ENCODE data around the gene APOA4. TPM values are rescaled to one million over a fixed set of nuclear protein-coding genes. Genes with fewer than 3 reads are reported as not detected.
A peak's percentile ranks its signal among the peaks of the same experiment; 100 is the strongest.

Gene APOA4
- not detected for total RNA-seq
- long read RNA-seq, partial matches to known transcripts = 0 of 1 reads
- long read RNA-seq, other reads (novel, unspliced or antisense) = 0 of 1 reads

DNA sequence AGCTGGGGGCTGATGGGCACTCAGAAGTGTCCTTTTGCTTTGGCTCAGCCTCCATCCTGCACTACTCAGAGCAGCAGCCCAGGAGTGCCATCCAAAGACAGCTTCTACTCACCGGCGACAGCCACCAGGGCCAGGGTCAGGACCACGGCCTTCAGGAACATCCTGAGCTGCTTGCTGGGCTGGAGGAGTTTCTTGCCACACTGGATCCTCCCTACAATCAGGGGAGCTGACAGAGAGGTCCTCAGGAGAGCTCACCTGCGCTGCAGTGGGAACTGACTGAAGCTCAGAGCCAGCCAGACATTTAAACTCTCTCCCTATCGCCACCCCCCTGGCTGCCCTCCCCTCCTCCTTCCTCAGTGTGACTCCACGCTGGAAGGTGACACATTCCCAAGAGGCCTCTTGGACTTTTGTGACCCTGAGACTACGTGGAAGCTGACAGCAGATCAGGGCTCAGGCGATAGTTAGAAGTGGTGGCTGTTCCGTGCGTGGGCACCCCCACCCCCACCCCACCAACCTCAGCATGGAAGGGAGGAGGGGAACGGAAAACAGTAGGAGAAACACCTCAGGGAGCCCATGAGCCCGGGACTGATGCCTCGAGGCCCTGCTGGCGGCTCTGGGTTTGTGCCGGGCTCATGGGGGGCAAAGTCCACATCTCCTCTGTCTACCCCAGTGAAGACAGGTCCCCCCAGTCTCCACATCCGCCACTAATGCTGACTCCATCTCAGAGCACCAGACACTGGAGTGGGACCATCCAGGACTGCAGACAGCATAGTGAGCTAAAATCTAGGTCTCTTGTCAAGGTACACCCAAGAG is at the start of gene APOA4:
Gene APOA4, minus strand, starts transcription at position 274 of the 813 bp plus-strand sequence. Its CDS starts 113 bp downstream, at position 161.
- intact Hi-C loops (cut with DNase I) = no loop called here
- ATAC-seq (ENCODE audit: poor library complexity) (no peak), DNase-seq (no peak)

DNA sequence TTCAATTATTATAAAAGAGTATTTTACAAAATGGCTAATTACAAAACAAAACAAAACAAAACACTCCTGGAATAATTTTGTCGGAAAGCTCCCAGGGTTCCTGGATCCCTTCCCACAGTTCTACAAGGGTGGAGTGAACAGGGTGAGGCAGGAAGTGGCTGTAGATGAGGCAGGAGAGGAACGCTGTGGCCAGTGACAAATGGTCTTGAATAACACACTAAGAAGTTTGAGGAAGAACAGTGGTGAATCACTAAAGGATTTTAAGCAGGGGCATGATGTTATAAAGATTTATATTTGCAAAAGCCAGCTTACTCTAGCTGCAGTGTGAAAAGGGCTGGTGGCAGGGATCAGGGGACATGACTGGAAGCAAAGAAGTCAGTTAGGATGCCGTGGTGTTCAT is 48.1 kb upstream of the APOA4 start:
- no peak for ATAC-seq (ENCODE audit: poor library complexity)
- no peak for DNase-seq
- intact Hi-C loops (cut with DNase I) = no loop called here

DNA sequence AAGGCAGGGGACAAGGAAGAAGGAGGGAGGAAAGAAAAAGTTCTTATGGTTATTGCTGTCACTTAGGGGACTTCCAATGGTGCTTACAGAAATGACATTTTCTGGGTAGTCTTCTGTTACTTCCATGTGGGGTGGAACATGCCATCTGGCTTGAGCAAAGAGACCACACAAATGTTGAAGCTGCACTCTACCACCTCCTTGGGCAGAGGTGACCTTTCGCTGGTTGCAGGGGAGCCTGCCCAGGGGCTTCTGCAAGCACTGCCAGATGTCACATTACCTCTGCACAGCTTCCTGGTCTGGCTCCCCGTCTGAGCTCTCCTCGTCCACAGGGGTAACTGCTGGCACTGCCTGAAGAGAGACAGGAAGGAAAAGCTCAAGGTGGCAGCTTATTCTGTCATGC is 47.0 kb upstream of the APOA4 start:
- intact Hi-C loops (cut with DNase I) = no loop called here
- no peak for ATAC-seq (ENCODE audit: poor library complexity)
- no peak for DNase-seq

DNA sequence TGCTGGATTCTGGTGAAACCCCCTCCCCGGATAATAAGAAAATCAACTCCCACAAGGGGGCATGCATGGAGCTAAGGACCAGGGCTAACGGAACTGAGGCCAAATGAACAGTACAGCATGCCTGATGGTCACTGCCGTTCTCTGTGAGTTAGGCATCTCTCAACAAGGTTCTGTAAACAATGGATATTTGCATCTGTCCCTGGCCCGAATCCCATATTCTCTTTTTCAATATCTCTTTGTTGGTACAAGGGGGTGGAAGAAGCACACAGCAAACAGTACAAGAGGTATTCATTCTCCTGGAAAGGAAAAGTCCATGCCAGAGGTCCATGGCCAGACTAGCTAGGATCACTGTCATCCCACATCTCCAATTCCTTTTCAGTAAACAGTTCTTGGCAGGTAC is 46.5 kb upstream of the APOA4 start:
- intact Hi-C loops (cut with DNase I) = no loop called here
- DNase-seq (no peak), ATAC-seq (ENCODE audit: poor library complexity) (no peak)

DNA sequence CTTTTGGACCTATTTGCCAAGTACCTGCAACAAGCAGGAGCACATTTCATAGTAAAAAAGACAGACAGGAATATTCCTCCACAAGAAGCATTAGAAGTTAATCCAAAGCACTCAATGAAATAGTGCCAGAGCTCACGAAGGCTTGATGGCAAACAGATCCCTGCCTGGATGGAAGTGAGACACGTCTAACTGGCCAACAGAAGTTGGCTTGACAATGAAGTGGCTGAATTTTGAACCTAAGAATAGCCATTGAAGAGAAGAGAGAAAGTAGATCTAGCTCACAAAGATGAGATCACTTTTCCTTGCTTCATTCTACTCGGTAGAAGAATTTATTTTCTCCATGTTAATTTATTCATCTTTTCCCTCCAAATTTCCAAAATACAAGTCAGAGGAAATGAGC is 45.0 kb upstream of the APOA4 start:
- DNase-seq (no peak), ATAC-seq (ENCODE audit: poor library complexity) (peak; percentile 70)
- intact Hi-C loops (cut with DNase I) = no loop called here

DNA sequence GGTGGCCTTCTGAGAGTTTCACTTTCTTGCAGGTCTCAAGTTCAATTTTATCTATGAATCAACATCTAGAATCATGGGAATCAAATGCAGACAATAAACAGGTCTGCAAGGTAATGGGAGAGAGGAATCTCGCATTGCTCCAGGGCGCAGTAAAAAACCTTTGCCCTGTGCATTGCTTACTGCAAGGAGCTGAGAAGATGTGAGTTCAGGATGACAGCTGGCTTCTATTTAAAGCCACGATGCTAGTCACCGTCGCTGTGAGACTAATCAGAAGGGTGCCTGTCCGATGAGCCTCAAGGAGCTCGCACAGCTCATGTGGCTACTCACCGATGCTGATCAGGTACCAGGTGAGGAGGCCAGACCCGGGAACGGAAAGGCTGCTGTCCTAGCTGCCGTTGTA is 44.5 kb upstream of the APOA4 start:
- peak; percentile 14 for ATAC-seq (ENCODE audit: poor library complexity)
- intact Hi-C loops (cut with DNase I) = no loop called here
- no peak for DNase-seq

DNA sequence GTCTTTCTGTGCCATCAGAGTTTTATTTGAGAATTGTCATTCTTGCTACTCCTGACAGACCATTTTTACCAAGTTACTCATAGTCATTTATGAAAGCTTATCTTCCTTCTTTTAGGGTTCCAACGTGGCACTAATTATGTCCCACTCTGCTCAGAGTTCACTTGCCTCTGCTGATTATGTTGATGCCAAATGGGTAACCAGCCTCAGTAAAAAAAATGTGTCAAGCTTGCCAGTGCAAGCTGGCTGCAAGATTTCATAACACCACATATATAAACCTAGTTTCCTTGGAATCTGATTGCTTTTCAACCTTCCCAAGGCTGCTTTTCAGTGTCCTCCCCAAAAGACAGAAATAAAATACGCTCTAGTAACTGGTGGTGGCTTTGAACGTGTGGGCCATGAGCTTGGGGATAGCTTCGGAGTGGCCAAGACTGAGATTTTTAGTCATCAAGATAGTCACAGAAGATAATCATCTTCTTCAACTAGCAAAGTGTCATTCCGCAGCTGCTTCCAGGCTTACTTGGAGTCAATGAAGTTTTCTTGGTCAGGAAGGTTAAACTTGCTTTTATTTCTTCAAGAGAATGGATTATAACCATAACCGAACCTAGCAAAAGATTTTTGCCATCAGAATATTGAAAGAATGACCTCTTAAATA is 43.8 kb upstream of the APOA4 start:
- intact Hi-C loops (cut with DNase I) = no loop called here
- ATAC-seq (ENCODE audit: poor library complexity) (peak; percentile 73), DNase-seq (no peak)

DNA sequence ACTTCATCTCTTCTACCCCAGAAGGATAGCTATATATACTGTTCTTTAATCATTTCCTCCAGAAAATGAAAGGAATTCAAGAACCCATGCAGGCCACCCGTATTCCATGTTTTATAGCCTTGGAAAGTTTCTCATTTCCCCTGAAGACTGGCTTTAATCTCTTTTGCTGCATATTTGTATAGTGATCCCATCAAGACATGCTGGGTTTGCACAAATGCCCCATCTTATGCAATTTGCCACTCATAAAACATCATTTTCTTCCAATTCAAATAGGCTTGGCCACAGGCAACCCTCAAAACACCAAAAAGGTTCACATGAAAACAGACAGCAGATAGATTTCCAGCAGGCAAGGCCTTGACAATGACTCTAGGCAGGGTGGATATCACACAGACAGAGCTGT is 42.6 kb upstream of the APOA4 start:
- intact Hi-C loops (cut with DNase I) = no loop called here
- ATAC-seq (ENCODE audit: poor library complexity) (no peak), DNase-seq (no peak)

DNA sequence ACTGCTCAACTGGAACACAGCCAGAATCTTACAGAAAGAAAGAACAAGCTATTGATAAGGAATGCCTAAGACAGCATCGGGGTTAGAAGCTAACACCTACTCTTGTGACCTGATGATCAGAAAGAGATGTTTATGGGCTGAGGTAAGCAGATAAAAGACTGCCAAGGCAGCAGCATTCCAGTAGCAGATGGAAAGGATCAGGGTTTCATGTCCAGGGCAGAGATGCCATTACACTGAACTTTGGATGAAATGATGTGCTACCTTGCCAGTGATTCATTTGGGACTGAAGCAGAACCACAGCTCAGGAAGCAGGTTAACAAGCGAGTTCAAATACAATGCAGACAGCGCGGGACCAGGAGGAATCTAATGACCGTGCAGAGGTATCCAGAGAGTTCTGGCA is 41.4 kb upstream of the APOA4 start:
- intact Hi-C loops (cut with DNase I) = no loop called here
- DNase-seq = no peak
- ATAC-seq (ENCODE audit: poor library complexity) = no peak

DNA sequence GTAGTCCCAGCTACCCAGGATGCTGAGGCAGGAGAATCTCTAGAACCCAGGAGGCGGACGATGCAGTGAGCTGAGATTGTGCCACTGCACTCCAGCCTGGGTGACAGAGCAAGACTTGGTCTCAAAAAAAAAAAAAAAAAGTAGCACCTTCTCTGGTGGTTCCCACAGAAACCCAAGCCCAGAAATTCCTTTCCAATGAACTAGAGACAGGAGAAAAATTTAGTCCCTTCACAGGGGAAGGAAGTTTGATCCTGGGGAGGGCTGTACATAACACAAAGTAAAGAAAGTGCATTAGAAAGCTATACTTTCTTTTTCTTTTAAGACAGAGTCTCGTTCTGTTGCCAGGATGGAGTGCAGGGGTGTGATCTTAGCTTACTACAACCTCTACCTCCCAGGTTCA is 39.8 kb upstream of the APOA4 start:
- intact Hi-C loops (cut with DNase I) = no loop called here
- DNase-seq (no peak), ATAC-seq (ENCODE audit: poor library complexity) (no peak)

DNA sequence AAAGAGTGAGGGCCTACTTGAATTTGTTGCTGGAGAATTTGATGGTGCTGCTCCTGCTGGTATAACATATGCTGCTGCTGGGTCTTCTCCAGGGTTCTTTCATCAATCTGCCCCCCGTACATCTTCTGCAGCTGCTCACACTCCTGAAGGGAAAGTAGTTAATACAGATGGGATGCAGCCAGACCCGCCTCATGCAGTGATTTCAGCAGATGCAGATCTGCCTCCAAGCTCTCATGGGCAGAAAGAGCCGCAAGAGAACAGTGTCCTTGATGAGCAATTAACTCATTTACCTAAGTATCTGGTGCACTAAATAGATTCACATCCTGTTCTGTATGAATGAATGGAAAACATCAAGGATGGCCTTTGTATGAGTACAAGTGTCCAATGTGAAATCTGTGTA is 39.1 kb upstream of the APOA4 start:
- ATAC-seq (ENCODE audit: poor library complexity) = no peak
- no peak for DNase-seq
- intact Hi-C loops (cut with DNase I) = no loop called here

DNA sequence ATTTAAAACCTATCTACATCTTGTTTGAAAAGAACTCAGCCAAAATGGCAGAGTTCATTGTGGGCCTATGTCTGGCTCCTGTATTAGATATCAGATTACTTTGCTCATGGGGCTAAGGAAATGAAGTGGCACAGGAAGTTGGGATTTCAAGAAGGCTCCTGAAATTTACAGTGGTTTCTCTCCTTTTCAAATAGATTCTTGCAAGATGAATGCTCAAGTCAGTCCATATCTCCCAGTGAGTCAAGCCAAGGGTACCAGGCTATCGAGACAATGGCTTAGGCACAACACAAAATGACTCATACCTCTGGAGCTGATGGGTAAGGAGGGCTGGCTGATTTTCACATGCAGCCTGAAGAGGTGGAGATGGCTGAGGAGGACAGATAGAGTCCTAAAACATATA is 38.4 kb upstream of the APOA4 start:
- DNase-seq (no peak), ATAC-seq (ENCODE audit: poor library complexity) (no peak)
- intact Hi-C loops (cut with DNase I) = no loop called here

DNA sequence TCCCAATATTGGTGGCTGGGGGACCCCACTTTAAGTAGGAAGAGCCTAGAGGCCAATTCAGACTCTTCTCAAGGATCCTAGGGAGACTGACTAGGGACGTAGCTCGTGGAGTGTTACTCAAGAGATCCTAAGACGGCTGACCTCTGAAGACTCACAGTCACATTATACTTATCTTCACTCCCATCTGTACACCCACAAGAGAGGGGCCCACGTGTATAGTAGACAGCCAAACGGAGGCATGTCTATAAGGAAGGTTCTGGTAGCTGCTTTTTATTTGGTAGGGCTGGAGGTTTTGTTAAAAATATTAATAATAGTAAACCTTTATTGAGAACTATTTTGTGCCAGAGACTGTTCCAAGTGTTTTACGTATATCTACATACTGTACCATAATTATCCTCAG is 37.2 kb upstream of the APOA4 start:
- ATAC-seq (ENCODE audit: poor library complexity) (no peak), DNase-seq (no peak)
- intact Hi-C loops (cut with DNase I) = no loop called here

DNA sequence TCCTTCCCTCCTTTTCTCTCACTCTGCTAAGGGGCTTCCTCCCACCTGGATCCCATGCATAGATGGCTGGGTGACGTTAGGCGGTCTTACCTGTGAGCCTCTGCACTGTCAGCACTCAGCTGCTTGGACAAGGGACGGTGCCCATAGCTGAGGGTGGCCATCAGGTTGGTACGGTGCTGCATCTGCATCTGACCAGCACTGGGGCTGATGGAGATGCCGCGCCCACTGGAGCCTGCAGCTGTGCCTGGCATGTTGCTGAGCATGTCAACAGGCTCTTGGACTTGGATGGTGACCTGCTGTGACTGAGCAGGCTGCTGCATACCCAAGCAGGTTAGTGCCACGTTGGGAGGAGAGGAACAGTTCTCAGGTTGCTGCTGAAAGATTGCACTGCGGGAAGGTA is 36.1 kb upstream of the APOA4 start:
- ATAC-seq (ENCODE audit: poor library complexity) (no peak), DNase-seq (no peak)
- intact Hi-C loops (cut with DNase I) = no loop called here

DNA sequence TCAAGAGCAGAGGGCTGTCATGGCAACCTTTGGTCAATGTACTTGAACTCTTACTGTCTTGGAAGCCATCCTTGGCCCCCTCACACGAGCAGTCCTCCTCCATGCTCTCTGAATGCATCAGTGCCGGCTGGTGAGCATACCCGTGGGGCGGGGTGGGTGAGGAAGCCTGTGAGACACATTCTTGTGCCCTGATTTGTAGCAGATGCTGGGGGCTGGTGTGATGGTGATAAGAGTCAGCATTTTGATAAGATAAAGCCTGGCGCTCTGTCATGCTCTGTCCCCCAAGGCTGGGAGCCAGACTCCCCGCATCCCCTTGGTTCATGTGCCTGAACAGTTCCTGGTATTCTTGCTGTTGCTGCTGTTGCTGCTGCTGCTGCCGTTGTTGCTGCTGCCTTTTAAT is 34.8 kb upstream of the APOA4 start:
- DNase-seq = no peak
- intact Hi-C loops (cut with DNase I) = no loop called here
- no peak for ATAC-seq (ENCODE audit: poor library complexity)

DNA sequence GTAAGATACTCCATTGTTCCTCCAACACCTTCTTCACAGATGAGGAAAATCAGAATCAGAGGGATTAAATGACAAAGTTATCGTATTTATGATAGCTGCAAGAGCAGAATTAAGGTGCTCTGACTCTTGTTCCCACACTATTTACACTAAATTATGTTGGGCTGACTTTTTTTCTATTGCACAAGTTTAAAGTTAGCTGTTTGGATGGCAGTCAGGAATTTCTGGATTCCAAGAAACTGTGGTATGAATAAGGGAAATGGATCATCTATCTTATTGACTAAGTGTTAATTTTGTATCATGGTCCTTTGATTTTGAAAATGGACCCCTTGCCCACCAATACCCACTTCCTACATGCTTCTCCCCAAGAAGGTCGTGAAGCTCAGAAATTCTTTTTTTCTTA is 34.2 kb upstream of the APOA4 start:
- DNase-seq (no peak), ATAC-seq (ENCODE audit: poor library complexity) (no peak)
- intact Hi-C loops (cut with DNase I) = no loop called here

DNA sequence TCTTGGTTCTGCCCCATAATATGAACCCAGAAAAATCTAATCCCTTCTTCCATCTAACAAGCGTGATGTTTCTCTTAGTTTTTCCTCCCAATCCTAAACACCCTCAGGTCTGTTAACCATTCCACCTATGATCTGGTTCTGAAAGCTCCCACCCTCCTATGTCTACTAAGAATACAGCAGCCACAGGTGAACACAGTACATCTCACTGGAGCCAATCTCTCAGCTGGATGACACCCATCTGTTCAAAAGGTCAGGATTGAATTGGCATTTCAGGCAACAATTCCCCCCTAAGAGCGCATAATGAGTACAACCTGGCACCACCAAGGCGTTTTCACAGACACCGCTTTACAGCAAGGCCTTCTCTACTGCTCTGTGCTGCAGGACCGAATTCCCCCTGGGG is 33.3 kb upstream of the APOA4 start:
- no peak for DNase-seq
- no peak for ATAC-seq (ENCODE audit: poor library complexity)
- intact Hi-C loops (cut with DNase I) = no loop called here

DNA sequence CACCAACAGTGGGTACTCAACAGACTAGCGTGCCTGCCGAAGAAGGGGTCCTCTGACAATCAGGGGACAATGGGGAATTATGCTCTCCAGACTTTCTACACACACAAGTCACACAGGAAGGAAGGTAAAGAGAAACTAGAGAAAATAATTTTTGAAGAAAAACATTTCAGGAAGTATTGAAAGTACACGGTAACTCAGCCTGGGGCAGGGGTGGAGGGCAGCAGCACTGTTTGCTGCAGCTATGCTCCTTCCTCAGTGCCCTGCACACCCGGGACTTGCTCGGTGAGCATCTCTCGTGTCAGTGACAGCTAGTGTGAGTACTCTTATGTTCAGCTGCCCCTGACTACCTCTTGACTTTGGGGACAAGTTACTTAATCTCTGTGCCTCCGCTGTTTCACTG is 32.3 kb upstream of the APOA4 start:
- intact Hi-C loops (cut with DNase I) = no loop called here
- ATAC-seq (ENCODE audit: poor library complexity) (no peak), DNase-seq (no peak)

DNA sequence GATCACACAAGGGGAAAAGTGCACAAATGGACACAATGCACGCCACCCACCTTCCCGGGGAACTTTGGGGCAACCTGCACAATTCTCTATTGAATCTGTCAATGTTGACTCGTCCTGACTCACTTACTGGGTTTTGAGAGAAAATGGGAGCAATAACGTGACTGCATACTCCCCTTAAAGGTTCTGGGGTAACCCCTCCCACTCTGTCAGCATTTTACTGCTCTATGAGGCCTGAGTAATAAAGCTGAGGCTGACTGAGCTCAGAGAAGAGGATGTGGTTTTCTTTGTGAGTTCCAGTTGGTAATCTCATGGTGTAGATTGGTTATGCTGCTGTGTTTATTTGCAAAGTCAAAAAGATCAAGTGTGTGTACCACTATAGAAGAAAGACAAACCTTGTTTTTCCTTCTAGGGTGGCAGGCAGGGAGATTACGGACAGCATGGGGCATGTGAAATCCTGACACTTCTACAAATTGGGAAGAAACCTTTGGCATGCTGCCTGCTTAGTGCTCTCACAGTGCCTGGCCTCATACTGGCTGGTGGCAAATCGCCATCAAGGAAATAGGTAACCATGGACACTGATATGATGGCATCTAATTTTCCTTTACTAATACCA is 30.5 kb upstream of the APOA4 start:
- DNase-seq = no peak
- peak; percentile 25 for ATAC-seq (ENCODE audit: poor library complexity)
- intact Hi-C loops (cut with DNase I) = no loop called here
